Measurements from ENCODE around the gene EMCN. TPM values are rescaled to one million over a fixed set of nuclear protein-coding genes. Genes with fewer than 3 reads are reported as not detected.

EMCN gene
- total and polyA plus RNA-seq, 2 donors (not counting 1 experiment from before 2014, with no cell fraction given) = not detected

DNA sequence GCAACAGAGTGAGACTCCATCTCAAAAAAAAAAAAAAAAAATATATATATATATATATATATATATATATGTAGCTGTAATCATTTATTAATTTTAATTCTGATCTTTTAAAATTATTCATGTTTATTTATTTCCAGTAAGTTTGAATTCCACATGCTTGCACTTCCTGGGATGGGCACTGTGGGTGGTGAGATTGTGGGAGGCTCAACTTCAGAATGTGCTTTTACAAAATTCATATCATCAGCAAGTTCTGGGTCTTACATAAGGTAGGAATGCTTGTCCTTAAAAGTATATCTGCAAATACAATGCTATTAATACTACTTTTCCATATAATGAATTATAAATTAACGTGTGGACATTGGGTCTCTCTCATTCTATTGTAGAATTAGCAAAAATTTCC, 156.5 kb downstream of the EMCN start:
- Histone ChIP-seq H3K9ac (ENCODE audit: low read length) (no peak overlapping the region), H3K79me2 (ENCODE audit: control insufficient read depth, insufficient read depth, low read length) (no peaks in the 10 kb centered on the region), H3K4me1 (ENCODE audit: control insufficient read depth in 2 of 2, insufficient read depth in 2 of 2, low read length in 2 of 2) (no peaks in the 10 kb centered on the region), H3K27me3 (replicated peaks in 1 of 4; ENCODE audit: control extremely low read depth in 1 of 4, control insufficient read depth in 3 of 4, insufficient read depth in 4 of 4, low read length in 3 of 4) (no peaks in the 10 kb centered on the region), H3K36me3 (replicated peaks in 1 of 2; ENCODE audit: control extremely low read depth in 1 of 2, control insufficient read depth in 1 of 2, extremely low read depth in 1 of 2, insufficient read depth in 2 of 2, low read length in 1 of 2) (no peaks in the 10 kb centered on the region), H4K20me1 (ENCODE audit: control insufficient read depth, insufficient read depth, low read length, poor library complexity, severe bottlenecking) (no peaks in the 10 kb centered on the region), H3K4me3 (ENCODE audit: control extremely low read depth in 1 of 5, extremely low read depth in 1 of 5, insufficient read depth in 1 of 5, low read depth in 2 of 5, low read length in 4 of 5) (no peak overlapping the region), H3K4me2 (replicated peaks; ENCODE audit: low read depth, low read length, poor library complexity, severe bottlenecking) (no peak overlapping the region), H3K27ac (ENCODE audit: low read length in 2 of 2) (no peak overlapping the region), H2AFZ (ENCODE audit: insufficient read depth, low read depth, low read length, poor library complexity, severe bottlenecking) (no peak overlapping the region), H3K9me3 (ENCODE audit: control extremely low read depth in 1 of 3, control insufficient read depth in 2 of 3, insufficient read depth in 1 of 3, low read length in 2 of 3) (peaks cover 0 to 4% (median 0%) of the 10 kb centered on the region in 3 donors)
- peaks cover 13% of the 10 kb centered on the region for H3K27me3 Mint-ChIP-seq
- ATAC-seq (ENCODE audit: low read depth) (no peak), DNase-seq (no peak)
- TF ChIP-seq, protein P1, sequence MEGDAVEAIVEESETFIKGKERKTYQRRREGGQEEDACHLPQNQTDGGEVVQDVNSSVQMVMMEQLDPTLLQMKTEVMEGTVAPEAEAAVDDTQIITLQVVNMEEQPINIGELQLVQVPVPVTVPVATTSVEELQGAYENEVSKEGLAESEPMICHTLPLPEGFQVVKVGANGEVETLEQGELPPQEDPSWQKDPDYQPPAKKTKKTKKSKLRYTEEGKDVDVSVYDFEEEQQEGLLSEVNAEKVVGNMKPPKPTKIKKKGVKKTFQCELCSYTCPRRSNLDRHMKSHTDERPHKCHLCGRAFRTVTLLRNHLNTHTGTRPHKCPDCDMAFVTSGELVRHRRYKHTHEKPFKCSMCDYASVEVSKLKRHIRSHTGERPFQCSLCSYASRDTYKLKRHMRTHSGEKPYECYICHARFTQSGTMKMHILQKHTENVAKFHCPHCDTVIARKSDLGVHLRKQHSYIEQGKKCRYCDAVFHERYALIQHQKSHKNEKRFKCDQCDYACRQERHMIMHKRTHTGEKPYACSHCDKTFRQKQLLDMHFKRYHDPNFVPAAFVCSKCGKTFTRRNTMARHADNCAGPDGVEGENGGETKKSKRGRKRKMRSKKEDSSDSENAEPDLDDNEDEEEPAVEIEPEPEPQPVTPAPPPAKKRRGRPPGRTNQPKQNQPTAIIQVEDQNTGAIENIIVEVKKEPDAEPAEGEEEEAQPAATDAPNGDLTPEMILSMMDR (IDR thresholded peaks at IDR 0.05) = no peak
- TF ChIP-seq EZH2 (IDR thresholded peaks at IDR 0.05; ENCODE audit: borderline replicate concordance, insufficient read depth, low read depth, low read length, poor library complexity, severe bottlenecking) = no peak
- no peak overlapping the region for H3K27ac Mint-ChIP-seq
- no CpG with 5 or more reads among the region's 1 CpG for WGBS (ENCODE audit: insufficient coverage)
- peaks cover 4% of the 10 kb centered on the region for H3K9me3 Mint-ChIP-seq (ENCODE audit: insufficient read depth)
- POLR2A ChIA-PET = no interaction called here
- no peak overlapping the region for H3K4me3 Mint-ChIP-seq
- intact Hi-C loops (cut with micrococcal nuclease) = no loop called here
- CTCF ChIA-PET = no interaction called here
- H3K4me1 Mint-ChIP-seq = no peaks in the 10 kb centered on the region

DNA sequence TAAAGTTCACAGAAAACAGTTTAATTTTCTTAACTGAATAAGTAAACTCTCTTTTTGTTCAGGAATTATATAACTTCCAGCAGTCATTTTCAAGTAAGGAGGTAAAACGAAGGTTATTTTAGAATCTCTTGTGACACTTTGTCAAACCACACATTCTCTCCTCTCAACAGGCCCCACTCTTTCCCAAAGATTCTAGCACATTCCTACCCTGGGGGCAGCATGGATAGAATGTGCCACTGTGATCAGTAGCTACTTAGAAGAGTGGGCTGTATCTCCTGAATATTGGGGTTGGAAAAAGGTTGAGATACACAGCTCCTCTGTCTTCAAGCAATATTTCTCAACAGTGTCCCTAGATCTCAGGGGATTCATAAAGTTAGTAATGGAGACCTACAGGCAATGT, 157.6 kb downstream of the EMCN start:
- intact Hi-C loops (cut with micrococcal nuclease) = no loop called here
- no peak for TF ChIP-seq EZH2 (IDR thresholded peaks at IDR 0.05; ENCODE audit: borderline replicate concordance, insufficient read depth, low read depth, low read length, poor library complexity, severe bottlenecking)
- TF ChIP-seq, protein P1 (IDR thresholded peaks at IDR 0.05) = no peak
- CTCF ChIA-PET = no interaction called here
- ATAC-seq (ENCODE audit: low read depth) (no peak), DNase-seq (no peak)
- no peak overlapping the region for H3K9ac ChIP-seq (ENCODE audit: low read length)
- peaks cover 4% of the 10 kb centered on the region for H3K9me3 Mint-ChIP-seq (ENCODE audit: insufficient read depth)
- H3K27me3 Mint-ChIP-seq = peaks cover 18% of the 10 kb centered on the region
- H3K4me1 Mint-ChIP-seq = no peaks in the 10 kb centered on the region
- no CpG with 5 or more reads among the region's 1 CpG for WGBS (ENCODE audit: insufficient coverage)
- no peak overlapping the region for H3K4me2 ChIP-seq (replicated peaks; ENCODE audit: low read depth, low read length, poor library complexity, severe bottlenecking)
- H3K27ac Mint-ChIP-seq = no peak overlapping the region
- POLR2A ChIA-PET = no interaction called here
- H2AFZ ChIP-seq (ENCODE audit: insufficient read depth, low read depth, low read length, poor library complexity, severe bottlenecking) = no peak overlapping the region
- H4K20me1 ChIP-seq (ENCODE audit: control insufficient read depth, insufficient read depth, low read length, poor library complexity, severe bottlenecking) = no peaks in the 10 kb centered on the region
- no peaks in the 10 kb centered on the region for H3K36me3 ChIP-seq (replicated peaks in 1 of 2; ENCODE audit: control extremely low read depth in 1 of 2, control insufficient read depth in 1 of 2, extremely low read depth in 1 of 2, insufficient read depth in 2 of 2, low read length in 1 of 2)
- no peaks in the 10 kb centered on the region for H3K79me2 ChIP-seq (ENCODE audit: control insufficient read depth, insufficient read depth, low read length)
- H3K27me3 ChIP-seq (replicated peaks in 1 of 4; ENCODE audit: control extremely low read depth in 1 of 4, control insufficient read depth in 3 of 4, insufficient read depth in 4 of 4, low read length in 3 of 4) = no peaks in the 10 kb centered on the region
- H3K4me3 Mint-ChIP-seq = no peak overlapping the region
- H3K4me3 ChIP-seq (ENCODE audit: control extremely low read depth in 1 of 5, extremely low read depth in 1 of 5, insufficient read depth in 1 of 5, low read depth in 2 of 5, low read length in 4 of 5) = no peak overlapping the region
- no peak overlapping the region for H3K27ac ChIP-seq (ENCODE audit: low read length in 2 of 2)
- H3K4me1 ChIP-seq (ENCODE audit: control insufficient read depth in 2 of 2, insufficient read depth in 2 of 2, low read length in 2 of 2) = no peaks in the 10 kb centered on the region
- H3K9me3 ChIP-seq (ENCODE audit: control extremely low read depth in 1 of 3, control insufficient read depth in 2 of 3, insufficient read depth in 1 of 3, low read length in 2 of 3) = peaks cover 0 to 4% (median 0%) of the 10 kb centered on the region in 3 donors
